Measurements from ENCODE around the gene IL17RE. TPM values are rescaled to one million over a fixed set of nuclear protein-coding genes. Genes with fewer than 3 reads are reported as not detected.

The IL17RE gene
- total RNA-seq, 6 experiments from 2014 or later = 1.1 to 4.6 (median 2.2) TPM

- DNase-seq = no peak
- TF ChIP-seq POLR2A (IDR thresholded peaks at IDR 0.05) (no peak), CTCF (IDR thresholded peaks at IDR 0.05) (no peak)
- WGBS (ENCODE audit: insufficient coverage, low coverage, low lambda C conversion rate, missing lambda C conversion rate) = 97% methylated on average over 4 of the region's 9 CpGs
- H3K36me3 ChIP-seq = no peaks in the 10 kb centered on the region
- no peak overlapping the region for H3K4me3 ChIP-seq
- peaks cover 0 to 16% (median 0%) of the 10 kb centered on the region in 4 donors for H3K4me1 ChIP-seq
- ATAC-seq = no peak
- no peak overlapping the region for H3K27ac ChIP-seq
- intact Hi-C loops (cut with DNase I) = no loop called here
- no peaks in the 10 kb centered on the region for H3K9me3 ChIP-seq
- H3K27me3 ChIP-seq = no peaks in the 10 kb centered on the region
Observed at GRCh38 chr3:9949626-9950025, 47.0 kb downstream of the IL17RE start.

- no peak for ATAC-seq
- Histone ChIP-seq H3K4me3 (no peak overlapping the region), H3K9me3 (no peaks in the 10 kb centered on the region), H3K27ac (no peak overlapping the region), H3K36me3 (no peaks in the 10 kb centered on the region), H3K27me3 (no peaks in the 10 kb centered on the region), H3K4me1 (peaks cover 0 to 30% (median 4%) of the 10 kb centered on the region in 4 donors)
- WGBS (ENCODE audit: insufficient coverage, low coverage, low lambda C conversion rate, missing lambda C conversion rate) = 44% methylated on average over 5 of the region's 7 CpGs
- intact Hi-C loops (cut with DNase I) = no loop called here
- TF ChIP-seq POLR2A (IDR thresholded peaks at IDR 0.05) (no peak), CTCF (IDR thresholded peaks at IDR 0.05) (no peak)
- DNase-seq = no peak
Observed at GRCh38 chr3:9951126-9951525, 48.5 kb downstream of the IL17RE start.

GRCh38 chr3:9951598-9951961, 48.9 kb downstream of the IL17RE start:
- DNase-seq (no peak), ATAC-seq (no peak)
- WGBS (ENCODE audit: insufficient coverage, low coverage, low lambda C conversion rate, missing lambda C conversion rate) = 0% methylated on average over 1 of the region's 10 CpGs
- Histone ChIP-seq H3K36me3 (no peaks in the 10 kb centered on the region), H3K27ac (no peak overlapping the region), H3K27me3 (no peaks in the 10 kb centered on the region), H3K9me3 (no peaks in the 10 kb centered on the region), H3K4me3 (peak overlapping the region in 2 of 3 donors; percentile 29 to 43), H3K4me1 (peaks cover 0 to 31% (median 4%) of the 10 kb centered on the region in 4 donors)
- TF ChIP-seq POLR2A (IDR thresholded peaks at IDR 0.05) = no peak
- intact Hi-C loops (cut with DNase I) = no loop called here

GRCh38 chr3:9951962-9952805, 49.5 kb downstream of the IL17RE start, which contains the start of gene PRRT3:
Gene PRRT3 (minus strand): TSS chr3:9952408. CDS start chr3:9950115, 2,293 bp downstream.
- 5% methylated on average over 24 of the region's 52 CpGs for WGBS (ENCODE audit: insufficient coverage, low coverage, low lambda C conversion rate, missing lambda C conversion rate)
- H3K4me1 ChIP-seq = peaks cover 0 to 27% (median 4%) of the 10 kb centered on the region in 4 donors
- DNase-seq = no peak
- H3K4me3 ChIP-seq = peak within 1 kb of the TSS; percentile 29 to 43 (median 34)
- H3K36me3 ChIP-seq = no peaks in the 10 kb centered on the region
- H3K27ac ChIP-seq = no peak within 1 kb of the TSS
- ATAC-seq = peak in 3 of 4 donors; percentile 11 to 25 (median 20)
- TF ChIP-seq CTCF (IDR thresholded peaks at IDR 0.05) (no peak), POLR2A (IDR thresholded peaks at IDR 0.05) (no peak)
- H3K9me3 ChIP-seq = no peaks in the 10 kb centered on the region
- intact Hi-C loops (cut with DNase I) = no loop called here
- H3K27me3 ChIP-seq = no peaks in the 10 kb centered on the region

- peak in 2 of 4 donors; percentile 4 to 22 for ATAC-seq
Observed at GRCh38 chr3:9955067-9955502, 52.4 kb downstream of the IL17RE start.

More at GRCh38 chr3:9955067-9955502, 52.4 kb downstream of the IL17RE start:
- Histone ChIP-seq H3K36me3 (no peaks in the 10 kb centered on the region), H3K4me1 (peaks cover 0 to 21% (median 4%) of the 10 kb centered on the region in 4 donors), H3K27ac (no peak overlapping the region), H3K27me3 (no peaks in the 10 kb centered on the region), H3K9me3 (no peaks in the 10 kb centered on the region), H3K4me3 (no peak overlapping the region)
- 61% methylated on average over 10 of the region's 12 CpGs for WGBS (ENCODE audit: insufficient coverage, low coverage, low lambda C conversion rate, missing lambda C conversion rate)
- no peak for DNase-seq
- TF ChIP-seq CTCF (IDR thresholded peaks at IDR 0.05) (no peak), POLR2A (IDR thresholded peaks at IDR 0.05) (no peak)
- intact Hi-C loops (cut with DNase I) = no loop called here

All from right lobe of liver (tissue), 6 donors.